GM12878 (cell line): ENCODE measurements around the gene SPEG. TPM values are rescaled to one million over a fixed set of nuclear protein-coding genes. Genes with fewer than 3 reads are reported as not detected.

Experiments
- ATAC-seq: fragments of 200-7000 bp; cut with Tn5 transposase; 3 replicates; pipeline ENCODE4 v1.9.1; 2020; ENCODE audit warnings: mild to moderate bottlenecking, moderate library complexity
- BruUV-seq: library from RNA; stranded (reverse); fragments of 400-500 nt; replicated peaks from 2 replicates; lab custom pipeline; 2021; lab: Mats Ljungman, UMichigan
- CTCF ChIA-PET: fragments of 300-600 bp; sonication (Branson Sonifier 250); formaldehyde crosslinking; extraction: SDS; loops from one replicate; lab custom pipeline; 2021; ENCODE audit warnings: inconsistent platforms; lab: Yijun Ruan, JAX
- POLR2A ChIA-PET: fragments of 350-600 bp; formaldehyde crosslinking; extraction: SDS; loops from one replicate; lab custom pipeline; 2021; ENCODE audit warnings: inconsistent platforms; lab: Charles Lee
- RAD21 ChIA-PET: fragments of 300-600 bp; sonication (Branson Sonifier 250); formaldehyde crosslinking; loops from one replicate; lab custom pipeline; 2023; ENCODE audit warnings: antibody characterized with exemption; ENCODE audit not compliant: unreplicated experiment; lab: Charles Lee
- SMC1A ChIA-PET: fragments of 300-600 bp; sonication (Branson Sonifier 250); formaldehyde crosslinking; loops from one replicate; lab custom pipeline; 2023; ENCODE audit not compliant: unreplicated experiment, uncharacterized antibody; lab: Charles Lee
- DNase-seq: peaks from one replicate; pipeline ENCODE4 v3.0.0-alpha.2; 2011; ENCODE audit warnings: low read depth, low spot score
- FAIRE-seq: peaks from 3 replicates; lab custom pipeline; 2011; peaks lifted over from hg19 to GRCh38; lab: Jason Lieb, UNC
- H2AFZ ChIP-seq: 2 replicates; pipeline ENCODE4 v1.6.0; 2011; ENCODE audit warnings: low read depth, low read length, control low read depth; ENCODE audit not compliant: control insufficient read depth
- H3K27ac ChIP-seq: 2 replicates; pipeline ENCODE4 v1.5.1; 2011; ENCODE audit warnings: control low read depth; ENCODE audit not compliant: control insufficient read depth, insufficient read depth
- H3K27me3 ChIP-seq, 2 experiments: replicated peaks in 1 of 2; 2 replicates each; pipeline versions ENCODE4 v1.6.0 to v1.6.1; 2011; ENCODE audit warnings: low read length in 1 of 2; ENCODE audit not compliant: control insufficient read depth in 2 of 2, insufficient read depth in 2 of 2
- H3K36me3 ChIP-seq, 2 experiments: 2 replicates each; pipeline ENCODE4 v1.5.1; 2011; ENCODE audit warnings: low read length in 1 of 2; ENCODE audit not compliant: control insufficient read depth in 2 of 2, insufficient read depth in 2 of 2
- H3K4me1 ChIP-seq: 2 replicates; pipeline ENCODE4 v1.6.1; 2011; ENCODE audit warnings: mild to moderate bottlenecking, low read length, moderate library complexity, mixed read lengths; ENCODE audit not compliant: control insufficient read depth, insufficient read depth
- H3K4me2 ChIP-seq: 2 replicates; pipeline ENCODE4 v1.6.0; 2011; ENCODE audit warnings: control low read depth; ENCODE audit not compliant: control insufficient read depth, insufficient read depth
- H3K4me3 ChIP-seq: fragments of 200-600 bp; sonication (generic); 2 replicates; pipeline ENCODE4 v1.5.1; 2016
- H3K79me2 ChIP-seq: 2 replicates; pipeline ENCODE4 v1.6.0; 2011; ENCODE audit warnings: low read length; ENCODE audit not compliant: control insufficient read depth, insufficient read depth
- H3K9ac ChIP-seq: 2 replicates; pipeline ENCODE4 v1.8.0; 2011; ENCODE audit warnings: low read length, control low read depth, mixed read lengths; ENCODE audit not compliant: control insufficient read depth, insufficient read depth
- H3K9me3 ChIP-seq: replicated peaks from 3 replicates; pipeline ENCODE4 v1.5.1; 2011; ENCODE audit warnings: mild to moderate bottlenecking, low read length; ENCODE audit not compliant: control insufficient read depth, insufficient read depth
- H4K20me1 ChIP-seq: 2 replicates; pipeline ENCODE4 v1.6.0; 2011; ENCODE audit not compliant: control insufficient read depth, insufficient read depth
- ATF7 ChIP-seq: fragments of 450-650 bp; IDR thresholded peaks from 2 replicates; pipeline ENCODE4 v1.6.1; 2016; ENCODE audit warnings: low read depth, mild to moderate bottlenecking
- CBX3 ChIP-seq: fragments of 200-600 bp; sonication (generic); IDR thresholded peaks from 2 replicates; pipeline ENCODE4 v1.6.1; 2016; ENCODE audit warnings: low read depth, borderline replicate concordance
- CEBPB ChIP-seq, 2 experiments: fragments of 150-350 bp in 1 of 2; IDR thresholded peaks; 2 replicates each; pipeline ENCODE4 v1.6.1; 2012 to 2014; ENCODE audit warnings: low read depth in 2 of 2, low read length in 2 of 2, borderline replicate concordance in 1 of 2, inconsistent platforms in 1 of 2
- DPF2 ChIP-seq: fragments of 450-650 bp; IDR thresholded peaks from 2 replicates; pipeline ENCODE4 v1.6.1; 2017; ENCODE audit warnings: mild to moderate bottlenecking
- GATAD2B ChIP-seq: fragments of 450-650 bp; conservative IDR thresholded peaks from 2 replicates; pipeline ENCODE4 v1.6.1; 2017; ENCODE audit warnings: low read depth, mild to moderate bottlenecking, moderate library complexity
- HDAC6 ChIP-seq: fragments of 200-600 bp; sonication (generic); IDR thresholded peaks from one replicate; pipeline ENCODE4 v1.8.0; 2017; ENCODE audit warnings: antibody characterized with exemption; ENCODE audit not compliant: unreplicated experiment
- KAT2A ChIP-seq: conservative IDR thresholded peaks from 2 replicates; pipeline ENCODE4 v1.6.1; 2011; ENCODE audit warnings: low read depth, low read length; ENCODE audit not compliant: control insufficient read depth
- MYC ChIP-seq: IDR thresholded peaks from 2 replicates; pipeline ENCODE4 v1.6.1; 2011; ENCODE audit warnings: mild to moderate bottlenecking, low read length, moderate library complexity, inconsistent platforms; ENCODE audit not compliant: insufficient read depth, insufficient replicate concordance, insufficient read length, severe bottlenecking
- RAD21 ChIP-seq: IDR thresholded peaks from 2 replicates; pipeline ENCODE4 v1.6.1; 2011; ENCODE audit warnings: mild to moderate bottlenecking, low read depth, low read length, moderate library complexity; ENCODE audit not compliant: insufficient read depth
- SMARCA5 ChIP-seq: fragments of 450-650 bp; IDR thresholded peaks from 2 replicates; pipeline ENCODE4 v1.6.1; 2017; ENCODE audit warnings: mild to moderate bottlenecking
- TCF7 ChIP-seq: IDR thresholded peaks from 2 replicates; pipeline ENCODE4 v1.6.1; 2014; ENCODE audit warnings: antibody characterized with exemption, borderline replicate concordance
- ZZZ3 ChIP-seq: IDR thresholded peaks from 2 replicates; pipeline ENCODE4 v1.6.1; 2011; ENCODE audit warnings: low read depth; ENCODE audit not compliant: control insufficient read depth, insufficient read length
- WGBS: methylation state at CpG from one replicate; pipeline ENCODE4 v1.1.6; 2016; ENCODE audit warnings: low lambda C conversion rate; ENCODE audit not compliant: insufficient replicate concordance, insufficient coverage; ENCODE audit errors: missing lambda C conversion rate; 5-methylcytosine and 5-hydroxymethylcytosine counted together
- in situ Hi-C: fragments of 300-500 bp; cut with MboI; formaldehyde crosslinking; loops from 9 replicates; pipeline ENCODE4 v1.14.3; 2018; ENCODE audit warnings: mixed read lengths
- intact Hi-C: fragments of 100-400 bp; cut with micrococcal nuclease; formaldehyde crosslinking; loops from one replicate; pipeline ENCODE4 v1.14.2; 2022; ENCODE audit not compliant: unreplicated experiment
- polyA plus RNA-seq, 11 experiments: library from polyadenylated mRNA; depleted of rRNA in 4 of 11; unstranded in 6 of 11; stranded (reverse) in 5 of 11; fragments of >200 nt; fragmentation: Nextera tagmentation in 4 of 11; fragmentation: Illumina TruSeq in 1 of 11; extraction: Ambion mirVana in 4 of 11; extraction: Trizol in 1 of 11; gene quantifications; 1 replicate in 1 of 11; 2 replicates in 10 of 11; pipeline versions ENCODE4 v1.2.1 to v1.2.3, GENCODE V29; 2011 to 2016; ENCODE audit warnings: inconsistent platforms in 2 of 11, missing spikeins in 2 of 11, low read depth in 1 of 11
- total RNA-seq, 4 experiments: library from RNA; depleted of rRNA in 3 of 4; stranded (reverse); fragments of >200 nt in 3 of 4; fragmentation: Illumina TruSeq in 1 of 4; extraction: Trizol in 1 of 4; gene quantifications; 2 replicates each; pipeline versions ENCODE4 v1.2.1 to v1.2.3, GENCODE V29; 2013 to 2021
- TF ChIP-seq, protein P1 (sequence below): IDR thresholded peaks from 2 replicates; pipeline ENCODE4 v1.6.1; 2011; ENCODE audit warnings: low read depth, mild to moderate bottlenecking, low read length, moderate library complexity, borderline replicate concordance; ENCODE audit errors: extremely low read depth
- TF ChIP-seq, protein P2 (sequence below): IDR thresholded peaks from 2 replicates; pipeline ENCODE4 v1.6.1; 2011; ENCODE audit warnings: mild to moderate bottlenecking, low read depth, low read length, moderate library complexity; ENCODE audit not compliant: insufficient replicate concordance
- TF ChIP-seq, protein P3 (sequence below): IDR thresholded peaks from 2 replicates; pipeline ENCODE4 v1.6.1; 2011; ENCODE audit warnings: borderline replicate concordance, low read depth, mild to moderate bottlenecking, moderate library complexity, mixed read lengths, low read length; ENCODE audit not compliant: insufficient read depth; ENCODE audit errors: extremely low read length
- TF ChIP-seq, protein P4 (sequence below): fragments of 450-650 bp; IDR thresholded peaks from 2 replicates; pipeline ENCODE4 v1.6.1; 2018; ENCODE audit warnings: borderline replicate concordance, mild to moderate bottlenecking; ENCODE audit not compliant: partially characterized antibody

Gene SPEG
- total and polyA plus RNA-seq, 10 of the 15 experiments (the other 5 are each of a cell fraction or from before 2014, with no cell fraction given), result 0.03 to 0.28 TPM; not detected in 8

DNA sequence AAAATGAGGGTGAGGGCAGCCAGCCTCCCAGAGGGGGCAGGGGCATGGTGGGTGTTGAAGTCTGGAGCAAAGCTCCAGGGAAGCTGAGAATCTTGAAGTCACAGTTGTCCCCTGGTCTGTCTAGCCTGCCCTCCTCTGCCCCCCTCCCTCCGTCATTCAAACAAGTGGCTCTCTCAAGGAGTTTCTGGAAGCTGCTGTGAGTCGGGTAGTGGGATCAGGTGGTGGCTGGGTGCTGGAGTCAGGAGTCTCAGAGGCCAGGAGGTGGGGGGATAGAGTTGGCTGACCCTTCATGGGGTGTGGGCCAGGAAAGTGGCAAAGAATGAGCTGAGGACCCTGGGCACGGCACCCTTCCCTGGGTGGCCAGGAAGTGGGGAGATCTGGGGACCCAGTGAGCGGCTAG, 79.1 kb downstream of the SPEG start:
- no peak overlapping the region for H3K4me2 ChIP-seq
- SMC1A ChIA-PET, result no interaction called here
- no TSS peak for BruUV-seq
- H3K27me3 ChIP-seq, result peaks cover 15 to 17% of the 10 kb centered on the region in 2 experiments; a peak in 3 of 4 replicates
- WGBS, result 9% methylated on average over 4 of the region's 4 CpGs
- H3K4me3 ChIP-seq, result no peak overlapping the region
- H3K36me3 ChIP-seq, result no peaks in the 10 kb centered on the region
- CTCF ChIA-PET, result interaction anchor here (1.5 kb wide), 1 partner anchor 19 kb away, joined by 5 read pairs; no protein-coding TSS in a partner anchor
- no peaks in the 10 kb centered on the region for H3K9me3 ChIP-seq
- in situ Hi-C loops (no loop called here), intact Hi-C loops (no loop called here)
- no peaks in the 10 kb centered on the region for H3K4me1 ChIP-seq
- no peaks in the 10 kb centered on the region for H4K20me1 ChIP-seq
- TF ChIP-seq KAT2A (no peak), HDAC6 (no peak), CEBPB (IDR thresholded peaks at IDR 0.05; ENCODE audit: borderline replicate concordance in 1 of 2, low read depth in 2 of 2, low read length in 2 of 2) (no peak), CBX3 (no peak), DPF2 (no peak), ATF7 (no peak), MYC (no peak), ZZZ3 (no peak), GATAD2B (no peak), TCF7 (no peak), SMARCA5 (no peak), RAD21 (no peak)
- TF ChIP-seq, protein P1, sequence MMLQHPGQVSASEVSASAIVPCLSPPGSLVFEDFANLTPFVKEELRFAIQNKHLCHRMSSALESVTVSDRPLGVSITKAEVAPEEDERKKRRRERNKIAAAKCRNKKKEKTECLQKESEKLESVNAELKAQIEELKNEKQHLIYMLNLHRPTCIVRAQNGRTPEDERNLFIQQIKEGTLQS, result no peak
- TF ChIP-seq, protein P2, sequence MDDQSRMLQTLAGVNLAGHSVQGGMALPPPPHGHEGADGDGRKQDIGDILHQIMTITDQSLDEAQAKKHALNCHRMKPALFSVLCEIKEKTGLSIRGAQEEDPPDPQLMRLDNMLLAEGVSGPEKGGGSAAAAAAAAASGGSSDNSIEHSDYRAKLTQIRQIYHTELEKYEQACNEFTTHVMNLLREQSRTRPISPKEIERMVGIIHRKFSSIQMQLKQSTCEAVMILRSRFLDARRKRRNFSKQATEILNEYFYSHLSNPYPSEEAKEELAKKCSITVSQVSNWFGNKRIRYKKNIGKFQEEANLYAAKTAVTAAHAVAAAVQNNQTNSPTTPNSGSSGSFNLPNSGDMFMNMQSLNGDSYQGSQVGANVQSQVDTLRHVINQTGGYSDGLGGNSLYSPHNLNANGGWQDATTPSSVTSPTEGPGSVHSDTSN, result no peak
- TF ChIP-seq, protein P3, sequence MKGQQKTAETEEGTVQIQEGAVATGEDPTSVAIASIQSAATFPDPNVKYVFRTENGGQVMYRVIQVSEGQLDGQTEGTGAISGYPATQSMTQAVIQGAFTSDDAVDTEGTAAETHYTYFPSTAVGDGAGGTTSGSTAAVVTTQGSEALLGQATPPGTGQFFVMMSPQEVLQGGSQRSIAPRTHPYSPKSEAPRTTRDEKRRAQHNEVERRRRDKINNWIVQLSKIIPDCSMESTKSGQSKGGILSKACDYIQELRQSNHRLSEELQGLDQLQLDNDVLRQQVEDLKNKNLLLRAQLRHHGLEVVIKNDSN, result no peak
- TF ChIP-seq, protein P4, sequence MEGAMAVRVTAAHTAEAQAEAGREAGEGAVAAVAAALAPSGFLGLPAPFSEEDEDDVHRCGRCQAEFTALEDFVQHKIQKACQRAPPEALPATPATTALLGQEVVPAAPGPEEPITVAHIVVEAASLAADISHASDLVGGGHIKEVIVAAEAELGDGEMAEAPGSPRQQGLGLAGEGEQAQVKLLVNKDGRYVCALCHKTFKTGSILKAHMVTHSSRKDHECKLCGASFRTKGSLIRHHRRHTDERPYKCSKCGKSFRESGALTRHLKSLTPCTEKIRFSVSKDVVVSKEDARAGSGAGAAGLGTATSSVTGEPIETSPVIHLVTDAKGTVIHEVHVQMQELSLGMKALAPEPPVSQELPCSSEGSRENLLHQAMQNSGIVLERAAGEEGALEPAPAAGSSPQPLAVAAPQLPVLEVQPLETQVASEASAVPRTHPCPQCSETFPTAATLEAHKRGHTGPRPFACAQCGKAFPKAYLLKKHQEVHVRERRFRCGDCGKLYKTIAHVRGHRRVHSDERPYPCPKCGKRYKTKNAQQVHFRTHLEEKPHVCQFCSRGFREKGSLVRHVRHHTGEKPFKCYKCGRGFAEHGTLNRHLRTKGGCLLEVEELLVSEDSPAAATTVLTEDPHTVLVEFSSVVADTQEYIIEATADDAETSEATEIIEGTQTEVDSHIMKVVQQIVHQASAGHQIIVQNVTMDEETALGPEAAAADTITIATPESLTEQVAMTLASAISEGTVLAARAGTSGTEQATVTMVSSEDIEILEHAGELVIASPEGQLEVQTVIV, result no peak
- DNase-seq (no peak), FAIRE-seq (no peak), ATAC-seq (no peak)
- RAD21 ChIA-PET, result no interaction called here
- H3K79me2 ChIP-seq, result no peaks in the 10 kb centered on the region
- no peak overlapping the region for H3K9ac ChIP-seq
- H3K27ac ChIP-seq, result no peak overlapping the region
- no peak overlapping the region for H2AFZ ChIP-seq
- POLR2A ChIA-PET, result no interaction called here
